ENCODE data around the gene PPP3CA.

The PPP3CA gene

DNA sequence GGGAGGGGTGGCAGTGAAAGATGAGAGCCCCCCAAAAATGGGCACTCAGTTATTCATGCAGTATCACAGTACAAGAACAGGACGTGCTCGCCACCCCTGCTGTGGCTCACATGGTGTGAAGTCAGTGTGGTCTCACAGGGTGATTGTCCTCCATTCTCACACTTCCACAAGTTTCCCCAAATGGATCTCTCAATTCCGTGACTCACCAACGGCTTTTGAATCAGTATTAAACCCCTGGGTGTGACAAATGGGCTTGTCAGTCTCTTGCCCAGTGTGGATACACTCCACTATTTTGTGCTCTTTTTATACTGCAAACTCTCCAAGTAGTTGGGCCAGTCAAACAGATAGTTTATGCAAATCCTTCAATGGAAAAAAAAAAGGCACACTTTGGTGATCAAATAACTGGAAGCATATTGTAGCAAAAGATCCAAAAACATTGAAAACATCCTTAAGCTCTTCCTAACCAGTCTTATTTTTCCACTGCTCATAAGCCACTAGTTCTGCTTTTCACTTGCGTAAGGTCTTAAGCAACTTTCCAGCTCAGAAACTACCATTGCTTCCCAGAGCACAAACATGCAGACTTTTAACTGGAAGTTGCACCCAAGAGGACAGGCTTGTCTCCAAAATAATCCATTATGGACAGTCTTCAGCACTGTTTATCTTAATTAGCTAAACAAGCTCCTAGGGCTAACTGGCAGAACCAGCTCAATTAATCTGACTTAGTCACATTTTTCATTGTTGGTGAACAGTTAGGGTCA lies 365.7 kb downstream of the PPP3CA start:
- in situ Hi-C loops (cut with HindIII; ENCODE audit: low sequenced_read_pairs) = no loop called here

DNA sequence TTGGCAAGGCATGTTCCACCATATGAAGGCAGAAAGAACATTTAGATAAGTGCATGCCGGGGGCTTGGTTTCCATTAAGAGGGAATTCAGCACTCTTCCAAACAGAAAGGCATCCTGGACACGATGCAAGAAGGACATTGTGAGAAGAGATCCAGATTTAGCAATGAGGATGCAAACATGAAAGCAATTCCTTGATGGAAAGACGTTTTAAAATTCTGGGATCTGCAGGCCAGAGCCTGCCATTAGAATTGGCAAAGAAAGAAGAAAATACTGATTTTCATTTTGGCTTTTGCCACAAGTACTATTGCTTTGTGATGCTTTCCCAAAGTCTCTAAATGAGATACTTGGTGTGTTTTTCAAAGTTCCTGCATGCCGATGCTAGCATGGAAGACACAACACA lies 367.6 kb downstream of the PPP3CA start:
- in situ Hi-C loops (cut with HindIII; ENCODE audit: low sequenced_read_pairs) = no loop called here

DNA sequence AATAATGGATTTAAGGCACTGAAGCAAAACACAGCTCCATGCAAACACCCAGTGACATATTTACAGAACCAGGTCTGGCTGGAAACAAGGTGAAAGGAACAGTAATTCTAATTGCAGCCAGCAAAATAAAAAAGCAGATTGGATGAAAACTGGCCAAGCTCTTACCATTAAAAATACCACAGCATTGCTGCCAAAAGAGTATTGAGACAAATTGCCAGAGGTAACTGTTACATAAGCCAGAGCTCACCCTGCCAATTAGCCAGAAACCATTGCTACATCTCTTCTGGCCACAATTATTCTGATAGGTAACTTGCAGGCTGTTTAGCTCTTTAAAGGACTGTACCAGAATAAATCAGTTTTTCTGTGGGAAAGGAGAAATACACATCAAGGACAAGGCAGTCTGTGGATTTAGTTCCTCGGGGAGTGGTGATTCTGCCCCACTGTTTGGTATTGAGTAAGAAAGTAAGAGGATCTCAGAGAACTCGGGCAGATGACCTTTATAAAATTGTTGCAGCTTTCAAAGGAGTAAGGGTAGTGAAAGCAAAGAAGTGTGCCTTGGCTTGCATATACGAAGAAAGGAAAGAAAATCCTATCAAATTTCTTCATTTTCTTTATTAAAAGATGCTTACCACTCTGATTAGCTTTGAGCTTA lies 369.5 kb downstream of the PPP3CA start:
- in situ Hi-C loops (cut with HindIII; ENCODE audit: low sequenced_read_pairs) = no loop called here

DNA sequence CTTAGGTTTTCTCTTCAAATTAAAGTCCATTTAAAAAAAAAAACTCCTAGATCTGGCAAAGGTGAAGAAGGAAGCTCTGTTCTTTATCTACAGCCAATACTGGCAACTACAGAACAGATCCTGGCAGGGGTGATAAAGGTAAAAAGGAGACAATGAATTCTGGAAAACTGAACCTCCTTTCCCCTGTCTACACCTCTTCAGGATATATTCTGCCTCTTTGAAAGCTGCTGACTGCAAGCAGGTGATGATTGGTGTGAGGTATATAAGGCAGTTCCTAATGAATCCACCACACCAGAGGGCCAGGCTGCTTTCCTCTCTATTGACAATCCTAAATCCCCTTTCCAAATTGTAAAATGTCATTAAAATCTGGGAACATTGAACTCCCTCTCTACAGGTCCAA lies 370.1 kb downstream of the PPP3CA start:
- in situ Hi-C loops (cut with HindIII; ENCODE audit: low sequenced_read_pairs) = no loop called here
